ENCODE results near the gene GLIS2. TPM values are rescaled to one million over a fixed set of nuclear protein-coding genes. Genes with fewer than 3 reads are reported as not detected.

GLIS2 gene
- total RNA-seq, 1 donor from 2014 or later, result 21.5 TPM

- Histone ChIP-seq H3K27me3 (ENCODE audit: low read depth) (no peaks in the 10 kb centered on the region), H3K27ac (peak overlapping the region; percentile 85), H3K4me3 (no peak overlapping the region), H3K36me3 (no peaks in the 10 kb centered on the region), H3K4me1 (peaks cover 97% of the 10 kb centered on the region), H3K9me3 (no peaks in the 10 kb centered on the region)
- ATAC-seq (no peak), DNase-seq (no peak)
- TF ChIP-seq, protein P1, sequence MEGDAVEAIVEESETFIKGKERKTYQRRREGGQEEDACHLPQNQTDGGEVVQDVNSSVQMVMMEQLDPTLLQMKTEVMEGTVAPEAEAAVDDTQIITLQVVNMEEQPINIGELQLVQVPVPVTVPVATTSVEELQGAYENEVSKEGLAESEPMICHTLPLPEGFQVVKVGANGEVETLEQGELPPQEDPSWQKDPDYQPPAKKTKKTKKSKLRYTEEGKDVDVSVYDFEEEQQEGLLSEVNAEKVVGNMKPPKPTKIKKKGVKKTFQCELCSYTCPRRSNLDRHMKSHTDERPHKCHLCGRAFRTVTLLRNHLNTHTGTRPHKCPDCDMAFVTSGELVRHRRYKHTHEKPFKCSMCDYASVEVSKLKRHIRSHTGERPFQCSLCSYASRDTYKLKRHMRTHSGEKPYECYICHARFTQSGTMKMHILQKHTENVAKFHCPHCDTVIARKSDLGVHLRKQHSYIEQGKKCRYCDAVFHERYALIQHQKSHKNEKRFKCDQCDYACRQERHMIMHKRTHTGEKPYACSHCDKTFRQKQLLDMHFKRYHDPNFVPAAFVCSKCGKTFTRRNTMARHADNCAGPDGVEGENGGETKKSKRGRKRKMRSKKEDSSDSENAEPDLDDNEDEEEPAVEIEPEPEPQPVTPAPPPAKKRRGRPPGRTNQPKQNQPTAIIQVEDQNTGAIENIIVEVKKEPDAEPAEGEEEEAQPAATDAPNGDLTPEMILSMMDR (IDR thresholded peaks at IDR 0.05), result no peak
- intact Hi-C loops (cut with DNase I), result no loop called here
Observed at GRCh38 chr16:4322121-4323052, 6.5 kb downstream of the GLIS2 start.

- peak; percentile 58 to 60 for ATAC-seq
- H3K27me3 ChIP-seq (ENCODE audit: low read depth), result no peaks in the 10 kb centered on the region
- peak; percentile 71 for DNase-seq
- H3K4me1 ChIP-seq, result peaks cover 94% of the 10 kb centered on the region
- intact Hi-C loops (cut with DNase I), result no loop called here
- H3K9me3 ChIP-seq, result no peaks in the 10 kb centered on the region
- TF ChIP-seq, protein P1 (IDR thresholded peaks at IDR 0.05), result no peak
- H3K27ac ChIP-seq, result peak overlapping the region; percentile 85
- H3K36me3 ChIP-seq, result no peaks in the 10 kb centered on the region
- peak overlapping the region; percentile 15 for H3K4me3 ChIP-seq
Observed at GRCh38 chr16:4323071-4323844, 7.4 kb downstream of the GLIS2 start.

- H3K9me3 ChIP-seq, result no peaks in the 10 kb centered on the region
- H3K36me3 ChIP-seq, result no peaks in the 10 kb centered on the region
- peaks cover 94% of the 10 kb centered on the region for H3K4me1 ChIP-seq
- no peaks in the 10 kb centered on the region for H3K27me3 ChIP-seq (ENCODE audit: low read depth)
- peak; percentile 71 for DNase-seq
- intact Hi-C loops (cut with DNase I), result no loop called here
- TF ChIP-seq, protein P1 (IDR thresholded peaks at IDR 0.05), result no peak
- H3K27ac ChIP-seq, result peak overlapping the region; percentile 85
- peak; percentile 64 to 66 for ATAC-seq
- H3K4me3 ChIP-seq, result peak overlapping the region; percentile 15
Observed at GRCh38 chr16:4323845-4324488, 8.1 kb downstream of the GLIS2 start.

DNA sequence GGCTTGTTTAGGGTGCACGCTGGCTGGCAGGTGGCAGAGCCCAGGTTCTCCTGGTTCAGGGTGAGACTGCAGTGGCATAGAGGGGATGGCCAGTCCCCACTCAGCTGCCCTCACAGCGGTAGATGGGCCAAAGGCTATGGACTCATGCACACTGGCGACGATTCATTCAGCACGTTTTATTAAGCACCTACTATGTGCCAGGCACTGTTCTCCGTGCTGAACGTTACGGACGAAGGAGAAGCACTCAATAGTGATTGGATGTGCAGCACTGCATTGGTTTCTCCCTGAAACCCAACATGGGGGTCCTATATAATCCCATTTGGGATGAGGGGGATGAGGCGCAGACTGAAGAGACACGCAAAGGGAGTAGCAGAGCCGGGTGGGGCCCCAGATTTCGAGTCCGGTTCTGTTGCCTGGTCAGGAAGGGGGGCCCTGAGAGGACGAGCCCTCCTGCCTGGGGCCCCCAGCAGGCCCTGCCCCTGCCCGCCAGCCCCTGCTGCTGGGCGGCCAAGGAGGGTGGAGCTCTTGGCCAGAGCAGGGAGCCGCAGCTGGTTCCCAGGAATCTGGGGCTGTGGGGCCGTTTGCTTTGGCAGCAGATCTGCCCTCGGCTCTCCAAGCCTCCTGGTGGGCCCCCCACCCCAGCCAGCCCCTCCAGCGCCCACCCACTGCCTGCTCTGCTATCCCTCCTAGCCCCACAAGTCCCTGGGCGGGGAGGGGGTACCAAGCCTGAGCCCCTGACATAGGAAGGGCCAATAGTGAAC lies 8.8 kb downstream of the GLIS2 start:
- H3K4me1 ChIP-seq, result peaks cover 94% of the 10 kb centered on the region
- peak overlapping the region; percentile 15 for H3K4me3 ChIP-seq
- intact Hi-C loops (cut with DNase I), result no loop called here
- no peaks in the 10 kb centered on the region for H3K9me3 ChIP-seq
- peak overlapping the region; percentile 85 for H3K27ac ChIP-seq
- no peaks in the 10 kb centered on the region for H3K36me3 ChIP-seq
- no peaks in the 10 kb centered on the region for H3K27me3 ChIP-seq (ENCODE audit: low read depth)
- DNase-seq, result no peak
- no peak for ATAC-seq
- TF ChIP-seq, protein P1 (IDR thresholded peaks at IDR 0.05), result no peak

Measured in lower lobe of right lung (tissue), 2 donors.